NT2/D1 (cell line): ENCODE measurements around the gene SMS.

Experiments used
- SUZ12 ChIP-seq: IDR thresholded peaks from 2 replicates; pipeline ENCODE4 v1.6.1; 2011; ENCODE audit not compliant: insufficient read length, insufficient read depth; ENCODE audit errors: extremely low read depth
- ZNF274 ChIP-seq: IDR thresholded peaks from 2 replicates; pipeline ENCODE4 v1.6.1; 2011; ENCODE audit warnings: mild to moderate bottlenecking, low read depth, low read length

DNA sequence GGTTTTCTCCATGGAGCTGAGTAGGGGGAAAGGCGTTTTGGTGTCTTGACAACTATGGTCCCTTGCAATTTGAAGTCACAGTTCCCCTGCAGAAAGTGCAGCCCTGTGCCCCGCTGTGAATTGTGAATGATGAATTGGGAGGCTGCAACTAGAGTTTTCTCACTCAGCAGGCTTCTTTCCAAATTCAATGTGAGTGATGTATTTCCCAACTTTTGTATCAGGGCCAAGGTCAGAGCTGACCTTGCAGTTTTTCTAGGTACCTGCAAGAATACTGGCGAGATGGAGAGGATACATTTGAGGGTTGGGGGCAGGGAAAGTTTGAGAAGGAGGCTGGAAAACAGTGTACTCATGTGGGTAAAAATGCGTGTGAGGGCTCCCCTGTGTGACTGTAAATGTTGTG, 103.4 kb downstream of the SMS start:
- TF ChIP-seq ZNF274 (no peak), SUZ12 (no peak)
